Cardiac fibroblast (primary cell): ENCODE results near the gene MED28.
"Not testable (repeated sequence)": the region's sequence is repeated elsewhere in the genome, so short reads cannot be mapped to it uniquely, and the experiment has no call there.

ENCODE experiments used
- DNase-seq, 2 donors: peaks; one replicate each; pipeline versions ENCODE4 v3.0.0 to v3.0.0-alpha.2; 2010; ENCODE audit warnings: low read depth in 2 of 2
- H3K4me3 ChIP-seq, 2 donors: replicated peaks in 1 of 2; 1 replicate in 1 of 2; 2 replicates in 1 of 2; pipeline ENCODE4 v1.5.1; 2011; ENCODE audit warnings: low read depth in 2 of 2, low read length in 2 of 2, mild to moderate bottlenecking in 2 of 2, moderate library complexity in 1 of 2
- CTCF ChIP-seq: IDR thresholded peaks from one replicate; pipeline ENCODE4 v1.5.1; 2011; ENCODE audit warnings: low read depth, mild to moderate bottlenecking, low read length, inconsistent platforms

The MED28 gene

GRCh38 chr4:17657849-17658248, 43.4 kb downstream of the MED28 start:
- H3K4me3 ChIP-seq, result no peak overlapping the region
- DNase-seq, result no peak
- no peak for TF ChIP-seq CTCF

GRCh38 chr4:17659196-17659595, 44.8 kb downstream of the MED28 start:
- not testable (repeated sequence) for H3K4me3 ChIP-seq, DNase-seq

- no peak for TF ChIP-seq CTCF
- DNase-seq, result peak in 1 of 2 donors; percentile 47
- no peak overlapping the region for H3K4me3 ChIP-seq
Measured at GRCh38 chr4:17662694-17663093, 48.3 kb downstream of the MED28 start.

- peak in 1 of 2 donors; percentile 11 for DNase-seq
- TF ChIP-seq CTCF, result no peak
Measured at GRCh38 chr4:17664755-17665154, 50.3 kb downstream of the MED28 start.

GRCh38 chr4:17665346-17665745, 50.9 kb downstream of the MED28 start:
- H3K4me3 ChIP-seq, result no peak overlapping the region
- TF ChIP-seq CTCF, result no peak
- no peak for DNase-seq

More at GRCh38 chr4:17664755-17665154, 50.3 kb downstream of the MED28 start:
- no peak overlapping the region for H3K4me3 ChIP-seq

GRCh38 chr4:17665852-17666251, 51.4 kb downstream of the MED28 start:
- TF ChIP-seq CTCF, result no peak
- DNase-seq, result no peak
- H3K4me3 ChIP-seq, result no peak overlapping the region

GRCh38 chr4:17667253-17667652, 52.8 kb downstream of the MED28 start:
- no peak for DNase-seq
- TF ChIP-seq CTCF, result no peak
- H3K4me3 ChIP-seq, result no peak overlapping the region
